Left ventricle myocardium inferior (tissue), 1 donor: Measurements from ENCODE around the gene RASL12. TPM values are rescaled to one million over a fixed set of nuclear protein-coding genes. Genes with fewer than 3 reads are reported as not detected.

Source experiments
- DNase-seq: peaks from one replicate; pipeline ENCODE4 v3.0.0-alpha.2; 2020
- H3K27ac ChIP-seq: fragments of 200-600 bp; replicated peaks from 2 replicates; pipeline ENCODE4 v1.8.0; 2021
- H3K27me3 ChIP-seq: fragments of 200-600 bp; 2 replicates; pipeline ENCODE4 v1.8.0; 2021; ENCODE audit warnings: low read depth
- H3K36me3 ChIP-seq: fragments of 200-600 bp; 2 replicates; pipeline ENCODE4 v1.8.0; 2021
- H3K4me1 ChIP-seq: fragments of 200-600 bp; 2 replicates; pipeline ENCODE4 v1.8.0; 2021
- H3K4me3 ChIP-seq: fragments of 200-600 bp; 2 replicates; pipeline ENCODE4 v1.8.0; 2021; ENCODE audit warnings: mild to moderate bottlenecking, moderate library complexity
- H3K9me3 ChIP-seq: fragments of 200-600 bp; replicated peaks from 2 replicates; pipeline ENCODE4 v1.8.0; 2021
- intact Hi-C: fragments of 100-400 bp; cut with micrococcal nuclease; formaldehyde crosslinking; loops from one replicate; pipeline ENCODE4 v1.11.0; 2022
- total RNA-seq: library from RNA; stranded (reverse); fragmentation: NEBNext Ultra II Directional; extraction: Animal tissue kit (Norgen Biotek cat#: 25700); gene quantifications from one replicate; pipeline ENCODE4 v1.2.1, GENCODE V29; 2021
- TF ChIP-seq, protein P1 (sequence below): fragments of 200-600 bp; IDR thresholded peaks from 2 replicates; pipeline ENCODE4 v1.8.0; 2021; ENCODE audit warnings: antibody characterized with exemption, mild to moderate bottlenecking, borderline replicate concordance
- donor health status: DM: no; HTN: yes; CAD: no; lungs with severe emphysema.

RASL12 gene
- total RNA-seq, 1 donor from 2014 or later, result 12.9 TPM

DNA sequence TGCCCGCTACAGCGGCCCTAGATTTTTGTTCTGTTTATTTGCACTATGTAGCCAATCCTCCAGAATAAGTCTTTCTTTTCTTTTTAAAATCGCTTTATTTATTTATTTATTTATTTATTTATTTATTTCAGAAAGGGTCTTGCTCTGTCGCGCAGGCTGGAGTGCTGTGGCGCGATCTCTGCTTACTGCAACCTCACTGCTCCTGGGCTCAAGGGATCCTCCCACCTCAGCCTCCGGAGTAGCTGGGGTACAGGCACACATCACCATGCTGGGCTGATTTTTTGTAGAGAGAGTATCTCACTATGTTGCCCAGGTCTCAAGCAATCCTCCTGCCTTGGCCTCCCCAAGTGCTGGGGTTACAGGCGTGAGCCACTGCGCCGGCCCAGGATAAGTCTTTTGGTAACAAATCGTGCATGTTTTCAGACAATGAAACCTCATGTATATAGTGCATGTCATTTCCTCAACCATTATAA lies 38.0 kb downstream of the RASL12 start:
- no peak for DNase-seq
- H3K4me3 ChIP-seq, result peak overlapping the region; percentile 80
- H3K36me3 ChIP-seq, result peaks cover 15% of the 10 kb centered on the region
- intact Hi-C loops, result no loop called here
- H3K9me3 ChIP-seq, result no peaks in the 10 kb centered on the region
- peak overlapping the region; percentile 86 for H3K27ac ChIP-seq
- H3K27me3 ChIP-seq, result no peaks in the 10 kb centered on the region
- peaks cover 20% of the 10 kb centered on the region for H3K4me1 ChIP-seq
- TF ChIP-seq, protein P1, sequence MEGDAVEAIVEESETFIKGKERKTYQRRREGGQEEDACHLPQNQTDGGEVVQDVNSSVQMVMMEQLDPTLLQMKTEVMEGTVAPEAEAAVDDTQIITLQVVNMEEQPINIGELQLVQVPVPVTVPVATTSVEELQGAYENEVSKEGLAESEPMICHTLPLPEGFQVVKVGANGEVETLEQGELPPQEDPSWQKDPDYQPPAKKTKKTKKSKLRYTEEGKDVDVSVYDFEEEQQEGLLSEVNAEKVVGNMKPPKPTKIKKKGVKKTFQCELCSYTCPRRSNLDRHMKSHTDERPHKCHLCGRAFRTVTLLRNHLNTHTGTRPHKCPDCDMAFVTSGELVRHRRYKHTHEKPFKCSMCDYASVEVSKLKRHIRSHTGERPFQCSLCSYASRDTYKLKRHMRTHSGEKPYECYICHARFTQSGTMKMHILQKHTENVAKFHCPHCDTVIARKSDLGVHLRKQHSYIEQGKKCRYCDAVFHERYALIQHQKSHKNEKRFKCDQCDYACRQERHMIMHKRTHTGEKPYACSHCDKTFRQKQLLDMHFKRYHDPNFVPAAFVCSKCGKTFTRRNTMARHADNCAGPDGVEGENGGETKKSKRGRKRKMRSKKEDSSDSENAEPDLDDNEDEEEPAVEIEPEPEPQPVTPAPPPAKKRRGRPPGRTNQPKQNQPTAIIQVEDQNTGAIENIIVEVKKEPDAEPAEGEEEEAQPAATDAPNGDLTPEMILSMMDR, result no peak

- peak within 1 kb of the TSS; percentile 86 for H3K27ac ChIP-seq
- H3K36me3 ChIP-seq, result peaks cover 20% of the 10 kb centered on the region
- peak; percentile 94 for DNase-seq
- peaks cover 20% of the 10 kb centered on the region for H3K4me1 ChIP-seq
- TF ChIP-seq, protein P1, result no peak
- H3K4me3 ChIP-seq, result peak within 1 kb of the TSS; percentile 80
- H3K27me3 ChIP-seq, result no peaks in the 10 kb centered on the region
- no peaks in the 10 kb centered on the region for H3K9me3 ChIP-seq
- intact Hi-C loops, result no loop called here
These were observed 38.7 kb downstream of the RASL12 start, which contains the start of gene MTFMT for GRCh38 chr15:65028921-65029735. Gene MTFMT, minus strand, starts transcription at chr15:65029639. Its CDS starts 26 bp downstream, at chr15:65029613.

GRCh38 chr15:65028338-65028737 lies 39.5 kb downstream of the RASL12 start:
- Histone ChIP-seq H3K4me1 (peaks cover 20% of the 10 kb centered on the region), H3K4me3 (peak overlapping the region; percentile 80), H3K27me3 (no peaks in the 10 kb centered on the region), H3K36me3 (peaks cover 28% of the 10 kb centered on the region), H3K27ac (peak overlapping the region; percentile 86), H3K9me3 (no peaks in the 10 kb centered on the region)
- TF ChIP-seq, protein P1, result no peak
- intact Hi-C loops, result no loop called here
- DNase-seq, result no peak

DNA sequence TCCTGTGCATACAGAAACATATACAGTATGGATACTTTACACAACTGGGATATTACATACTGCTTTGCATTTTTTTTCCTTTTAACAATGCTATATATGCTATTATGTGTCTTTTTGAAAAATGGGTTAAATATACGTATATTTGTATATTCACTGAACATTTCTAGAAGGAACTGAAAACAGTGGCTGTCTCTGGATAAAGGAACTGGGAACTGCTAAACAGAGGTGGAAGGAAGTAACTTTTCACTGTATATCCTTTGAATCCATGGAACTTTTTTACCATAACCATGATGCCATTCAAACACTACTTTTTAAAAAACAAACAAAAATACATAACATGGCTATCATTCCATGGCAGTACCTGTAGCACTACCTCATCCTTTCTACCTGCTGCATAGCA lies 40.2 kb downstream of the RASL12 start:
- no peak for DNase-seq
- peaks cover 31% of the 10 kb centered on the region for H3K36me3 ChIP-seq
- H3K4me1 ChIP-seq, result peaks cover 20% of the 10 kb centered on the region
- H3K9me3 ChIP-seq, result no peaks in the 10 kb centered on the region
- intact Hi-C loops, result no loop called here
- H3K4me3 ChIP-seq, result no peak overlapping the region
- no peak overlapping the region for H3K27ac ChIP-seq
- H3K27me3 ChIP-seq, result no peaks in the 10 kb centered on the region
- TF ChIP-seq, protein P1, result no peak

GRCh38 chr15:65026756-65027155 lies 41.0 kb downstream of the RASL12 start:
- no peaks in the 10 kb centered on the region for H3K9me3 ChIP-seq
- H3K4me1 ChIP-seq, result peaks cover 20% of the 10 kb centered on the region
- H3K4me3 ChIP-seq, result no peak overlapping the region
- no peak overlapping the region for H3K27ac ChIP-seq
- TF ChIP-seq, protein P1, result no peak
- peaks cover 37% of the 10 kb centered on the region for H3K36me3 ChIP-seq
- H3K27me3 ChIP-seq, result no peaks in the 10 kb centered on the region
- intact Hi-C loops, result no loop called here
- no peak for DNase-seq
